ENCODE data around the gene MSH3.

GRCh38 chr5:80668016-80668969 is 13.8 kb downstream of the MSH3 start:
- TF ChIP-seq CTCF (conservative IDR thresholded peaks at IDR 0.05; ENCODE audit: low read length) (no peak), EZH2phosphoT487 (IDR thresholded peaks at IDR 0.05; ENCODE audit: borderline replicate concordance) (no peak)

All from Loucy (cell line).